Inflammatory macrophage treated with lipopolysaccharide for 4 hours (primary cell): ENCODE results near the gene TXK.
A peak's percentile ranks its signal among the peaks of the same experiment; 100 is the strongest.

Source experiments
- DNase-seq: peaks from one replicate; pipeline ENCODE4 v3.0.0-alpha.2; 2020

The TXK gene

DNA sequence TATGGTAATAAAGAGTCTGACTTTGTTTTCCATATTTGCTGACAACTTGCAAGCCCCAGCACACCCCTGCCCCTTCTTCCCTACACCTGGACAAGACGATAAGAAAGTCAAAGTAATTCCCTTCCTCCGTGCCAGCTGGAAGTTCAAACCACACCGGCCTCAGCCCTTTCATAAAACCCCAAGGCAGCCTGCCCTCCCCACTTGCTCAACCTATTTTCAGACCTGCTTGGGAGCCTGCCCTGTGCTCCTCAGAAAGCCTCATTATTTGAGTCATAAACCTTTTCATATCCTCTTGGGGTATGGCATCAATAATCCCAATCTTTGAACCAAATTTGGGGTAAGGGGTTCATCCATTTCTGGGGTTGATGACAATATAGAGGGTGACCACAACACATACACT lies 88.0 kb downstream of the TXK start:
- no peak for DNase-seq

- no peak for DNase-seq
These were observed 89.8 kb downstream of the TXK start for GRCh38 chr4:48044298-48044697.

DNA sequence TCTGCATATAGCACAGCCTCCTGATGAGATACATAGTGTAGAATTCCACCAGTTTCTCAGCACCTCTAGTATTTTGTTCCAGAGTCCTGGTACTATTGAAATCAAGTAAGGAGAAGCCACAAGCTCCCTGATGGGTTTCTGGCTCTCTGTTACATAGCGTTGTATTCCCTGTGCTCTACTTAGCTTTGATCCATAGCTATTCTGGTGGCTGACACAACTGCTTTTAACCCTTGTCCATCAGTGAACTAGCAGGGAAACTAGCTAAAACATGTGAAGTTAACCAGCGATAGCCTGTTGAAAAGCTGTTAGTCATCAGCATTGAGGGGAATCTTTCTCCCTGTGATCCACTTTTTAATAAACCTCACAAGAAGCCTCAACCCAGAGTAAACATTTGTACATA lies 90.5 kb downstream of the TXK start:
- no peak for DNase-seq

GRCh38 chr4:48042979-48043461 lies 91.0 kb downstream of the TXK start:
- no peak for DNase-seq

GRCh38 chr4:48041535-48042137 lies 92.4 kb downstream of the TXK start:
- no peak for DNase-seq

- no peak for DNase-seq
These were observed 94.5 kb downstream of the TXK start for GRCh38 chr4:48039561-48039960.

GRCh38 chr4:48038666-48039065 lies 95.4 kb downstream of the TXK start:
- DNase-seq, result no peak

GRCh38 chr4:48037117-48037462 lies 97.0 kb downstream of the TXK start:
- DNase-seq, result no peak

- no peak for DNase-seq
These were observed 98.1 kb downstream of the TXK start for GRCh38 chr4:48035952-48036351.

GRCh38 chr4:48033825-48034413 lies 100.1 kb downstream of the TXK start:
- DNase-seq, result peak; percentile 47

DNA sequence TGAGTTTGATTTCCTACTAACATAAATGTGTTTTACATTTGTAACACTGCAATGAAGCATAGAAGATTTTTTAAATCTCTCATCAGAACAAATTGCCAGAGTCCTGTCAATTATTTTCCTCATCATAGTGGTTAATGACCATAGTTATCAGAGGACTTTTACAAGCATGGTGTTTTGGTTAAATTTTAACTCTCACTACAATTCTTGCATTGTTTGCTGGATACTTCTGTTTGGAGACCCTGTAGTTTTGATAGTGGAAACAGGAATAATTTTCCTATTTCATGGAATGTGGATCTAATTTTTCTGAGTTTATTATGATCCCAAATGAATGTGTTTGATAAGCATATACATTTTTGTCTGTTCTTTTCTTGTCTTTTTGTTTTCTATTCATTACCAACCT lies 100.6 kb downstream of the TXK start:
- DNase-seq, result no peak

DNA sequence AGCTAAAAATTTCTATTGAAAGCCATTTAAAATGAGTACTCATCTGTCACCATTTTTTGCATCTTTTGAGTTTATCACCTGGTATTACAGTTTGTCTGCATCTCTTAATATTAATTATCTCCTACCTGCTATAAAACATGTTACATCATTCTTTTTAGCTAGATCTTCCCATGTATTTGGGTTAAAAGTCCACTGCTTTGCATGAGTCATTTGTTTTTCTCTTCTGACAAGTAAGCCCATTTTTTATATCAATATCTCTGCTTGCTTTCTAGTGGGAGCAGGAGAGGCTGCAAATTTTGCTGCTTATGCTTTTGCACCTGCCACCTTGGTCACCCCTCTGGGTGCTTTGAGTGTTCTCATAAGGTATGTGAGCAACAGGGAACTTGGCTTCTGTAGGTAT lies 101.3 kb downstream of the TXK start:
- no peak for DNase-seq

DNA sequence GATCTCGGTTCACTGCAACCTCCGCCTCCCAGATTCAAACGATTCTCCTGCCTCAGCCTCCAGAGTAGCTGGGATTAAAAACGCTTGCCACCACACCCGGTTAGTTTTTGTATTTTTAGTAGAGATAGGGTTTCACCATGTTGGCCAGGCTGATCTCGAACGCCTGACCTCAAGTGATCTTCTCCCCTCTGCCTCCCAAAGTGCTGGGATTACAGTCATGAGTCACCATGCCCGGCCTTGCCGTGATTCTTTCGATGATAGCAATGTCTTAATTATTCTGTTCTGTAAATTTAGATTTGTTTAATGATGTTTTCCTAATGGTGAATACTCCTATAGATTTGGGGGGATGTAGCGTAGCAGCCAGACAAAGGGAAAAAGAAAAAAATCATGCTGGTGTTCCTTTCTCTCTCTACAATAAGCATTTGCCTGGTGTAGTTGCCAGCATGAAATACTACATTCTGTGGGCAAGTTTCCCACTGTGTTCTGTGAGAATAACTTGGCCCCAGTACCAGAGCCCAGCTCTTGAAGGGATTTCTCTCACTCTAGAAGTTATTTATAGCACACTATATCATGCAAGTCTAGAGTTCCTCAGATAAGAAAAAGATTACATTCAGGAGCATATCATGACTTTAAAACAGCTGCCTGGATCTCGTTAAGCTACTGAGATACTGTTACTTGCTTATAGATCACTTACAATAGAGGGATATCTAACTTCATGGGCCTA lies 102.1 kb downstream of the TXK start:
- DNase-seq, result no peak

DNA sequence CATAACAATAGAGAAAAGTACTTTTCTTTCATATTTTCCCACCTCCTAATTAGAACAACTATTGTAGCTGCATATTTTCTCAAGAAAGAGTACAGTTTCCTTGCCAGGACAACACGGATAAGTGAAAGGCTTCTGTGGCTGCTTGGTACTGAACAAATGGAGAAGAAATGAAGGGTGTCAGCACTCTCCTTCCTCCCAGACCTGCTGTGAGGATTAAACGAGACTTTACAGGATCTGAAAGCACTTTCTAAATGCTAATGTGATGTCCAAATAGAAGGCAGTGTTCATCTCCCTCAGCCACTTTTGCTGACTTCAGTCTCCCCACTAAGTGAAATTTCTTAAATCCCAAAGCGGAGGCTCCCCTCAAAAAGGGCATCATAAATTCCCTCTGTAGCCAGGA lies 103.6 kb downstream of the TXK start:
- DNase-seq, result no peak

- DNase-seq, result no peak
These were observed 105.4 kb downstream of the TXK start for GRCh38 chr4:48028696-48029095.

DNA sequence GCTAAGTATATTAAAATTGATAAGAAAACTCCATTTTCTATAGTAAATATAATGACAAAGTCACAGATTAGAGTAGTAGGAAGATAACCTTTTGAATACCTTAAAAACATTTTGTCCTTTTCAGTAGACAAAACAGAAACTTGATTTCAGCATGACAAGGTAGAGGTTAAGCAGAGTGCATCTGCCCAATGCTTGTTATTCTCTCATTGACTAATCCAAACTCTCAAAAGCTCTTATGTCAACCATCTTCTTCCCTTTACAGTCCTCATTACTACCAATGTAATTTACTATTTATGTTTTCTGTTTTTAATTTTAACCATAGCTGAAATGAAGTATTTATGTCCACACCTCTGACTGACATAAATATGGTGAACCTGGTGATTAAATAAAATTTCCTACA lies 106.4 kb downstream of the TXK start:
- DNase-seq, result no peak

DNA sequence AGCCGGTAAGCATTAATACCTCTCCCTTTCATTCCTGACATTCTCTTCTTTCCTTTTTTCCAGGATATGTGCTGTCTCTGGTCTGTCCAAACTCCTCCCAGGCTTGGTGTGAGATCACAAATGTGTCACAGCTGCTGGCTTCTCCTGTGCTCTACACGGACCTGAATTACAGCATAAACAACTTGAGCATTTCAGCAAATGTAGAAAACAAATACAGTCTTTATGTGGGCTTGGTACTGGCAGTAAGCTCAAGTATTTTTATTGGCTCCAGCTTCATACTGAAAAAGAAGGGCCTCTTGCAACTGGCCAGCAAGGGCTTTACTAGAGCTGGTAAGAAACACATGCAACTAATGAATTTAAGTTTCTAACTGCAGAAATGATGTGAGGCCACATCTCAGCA lies 109.0 kb downstream of the TXK start:
- DNase-seq, result no peak

- DNase-seq, result no peak
These were observed 109.5 kb downstream of the TXK start for GRCh38 chr4:48024522-48024921.

GRCh38 chr4:48022192-48022799 lies 111.8 kb downstream of the TXK start:
- no peak for DNase-seq

DNA sequence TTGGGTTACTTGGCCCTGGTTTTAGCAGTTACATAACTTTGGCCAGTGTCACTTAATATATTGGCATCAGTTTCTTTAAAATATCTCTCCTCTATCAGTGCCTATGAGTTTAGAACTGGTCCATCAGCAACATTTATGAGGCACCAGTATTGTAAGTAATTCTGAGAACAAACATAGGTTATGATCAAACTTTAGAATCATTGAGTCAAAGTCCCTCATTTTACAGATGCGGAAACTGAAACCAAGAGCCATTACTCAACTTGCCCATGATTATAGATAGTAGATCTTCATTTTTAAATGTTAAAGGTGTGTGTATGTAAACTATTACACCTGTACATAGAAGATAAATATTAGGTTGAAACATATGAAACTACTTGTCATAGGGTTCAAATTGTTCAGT lies 113.0 kb downstream of the TXK start:
- DNase-seq, result no peak

GRCh38 chr4:48018112-48018511 lies 115.9 kb downstream of the TXK start:
- no peak for DNase-seq

DNA sequence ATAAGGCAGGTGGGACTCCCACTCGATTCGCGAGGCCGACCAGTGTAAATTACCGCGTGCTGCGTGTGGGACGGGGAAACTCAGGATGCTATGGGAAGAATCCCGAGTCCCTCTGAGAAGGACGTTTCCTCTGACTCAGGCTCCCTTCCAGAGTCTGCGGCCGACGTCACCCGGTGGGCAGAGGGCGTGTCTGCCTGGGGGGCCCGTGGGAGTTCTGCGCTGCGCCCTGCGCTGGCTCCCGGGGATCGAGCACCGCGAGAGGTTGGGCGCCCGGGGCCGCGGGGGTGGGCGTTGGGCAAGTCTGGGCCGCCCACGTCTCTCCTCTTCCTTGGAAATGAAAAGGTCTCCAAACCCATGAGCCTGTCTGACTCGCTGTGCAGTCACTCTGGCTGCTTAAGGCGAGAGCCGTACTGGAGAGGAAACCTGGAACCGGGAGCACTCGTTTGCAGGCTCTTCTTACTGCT lies 116.9 kb downstream of the TXK start:
- peak; percentile 38 for DNase-seq
